Stomach (tissue), 9 donors: ENCODE measurements around the gene ZDHHC23. TPM values are rescaled to one million over a fixed set of nuclear protein-coding genes. Genes with fewer than 3 reads are reported as not detected.
A peak's percentile ranks its signal among the peaks of the same experiment; 100 is the strongest.

Source experiments
- DNase-seq, 2 donors: peaks; one replicate each; pipeline versions ENCODE4 v3.0.0 to v3.0.0-alpha.2; 2013 to 2019
- H3K27ac ChIP-seq, 5 donors: fragments of 200-600 bp in 4 of 5; sonication (generic) in 4 of 5; one replicate each; pipeline ENCODE4 v1.5.1; 2013 to 2019; ENCODE audit warnings: mild to moderate bottlenecking in 1 of 5, moderate library complexity in 1 of 5
- H3K27me3 ChIP-seq, 3 donors: fragments of 200-600 bp; sonication (generic); one replicate each; pipeline ENCODE4 v1.5.1; 2017 to 2019; ENCODE audit warnings: mixed run types in 1 of 3
- H3K36me3 ChIP-seq, 4 donors: fragments of 200-600 bp; sonication (generic); 1 replicate in 3 of 4; 2 replicates in 1 of 4; pipeline ENCODE4 v1.5.1; 2016 to 2019
- H3K4me1 ChIP-seq, 4 donors: fragments of 200-600 bp; sonication (generic); one replicate each; pipeline ENCODE4 v1.5.1; 2016 to 2019
- H3K4me3 ChIP-seq, 4 donors: fragments of 200-600 bp; sonication (generic) in 3 of 4; one replicate each; pipeline ENCODE4 v1.5.1; 2016 to 2019; ENCODE audit warnings: mild to moderate bottlenecking in 1 of 4
- H3K9me3 ChIP-seq, 4 donors: fragments of 200-600 bp; sonication (generic); one replicate each; pipeline ENCODE4 v1.5.1; 2016 to 2019
- EP300 ChIP-seq: sonication (generic); formaldehyde crosslinking; IDR thresholded peaks from one replicate; pipeline ENCODE4 v1.6.1; 2017; ENCODE audit warnings: antibody characterized with exemption
- POLR2A ChIP-seq, 4 donors: fragments of 450-650 bp; IDR thresholded peaks; one replicate each; pipeline ENCODE4 v1.6.1; 2016; ENCODE audit warnings: antibody characterized with exemption in 4 of 4, control low read depth in 2 of 4, mild to moderate bottlenecking in 1 of 4, moderate library complexity in 1 of 4
- POLR2AphosphoS5 ChIP-seq, 3 donors: sonication (generic); formaldehyde crosslinking; IDR thresholded peaks; one replicate each; pipeline ENCODE4 v1.6.1; 2016; ENCODE audit warnings: antibody characterized with exemption in 3 of 3
- WGBS, 5 donors: extraction: QIAGEN DNeasy Blood & Tissue Kit in 3 of 5; methylation state at CpG; one replicate each; pipeline versions ENCODE4 v1.1.5 to v1.1.7; 2013 to 2018; 5-methylcytosine and 5-hydroxymethylcytosine counted together
- intact Hi-C: fragments of 100-400 bp; cut with DNase I; formaldehyde crosslinking; loops from one replicate; pipeline ENCODE4 v1.15.1; 2023; ENCODE audit warnings: low total_unique reads
- polyA plus RNA-seq, 3 donors: library from polyadenylated mRNA; stranded (reverse); fragments of 200-250 nt; gene quantifications; one replicate each; pipeline ENCODE4 v1.2.3, GENCODE V29; 2013
- total RNA-seq, 5 donors: library from RNA; depleted of rRNA; stranded (reverse); fragments of >200 nt; gene quantifications; one replicate each; pipeline versions ENCODE4 v1.1.0 to v1.2.3, GENCODE V29; 2014 to 2016
- TF ChIP-seq, protein P1 (sequence below), 7 experiments: fragments of 450-650 bp in 4 of 7; fragments of 200-600 bp in 3 of 7; sonication (generic) in 3 of 7; IDR thresholded peaks; one replicate each; pipeline ENCODE4 v1.5.1; 2016 to 2019; ENCODE audit warnings: antibody characterized with exemption in 7 of 7, control low read depth in 2 of 7, mild to moderate bottlenecking in 1 of 7
- donor health status: healthy with polysubstance abuse.
- donor health status: Bipolar disorder and iron deficiency.
- donor health status: healthy.

The ZDHHC23 gene
- total and polyA plus RNA-seq, 8 donors = 1.7 to 93.9 (median 12.5) TPM

DNA sequence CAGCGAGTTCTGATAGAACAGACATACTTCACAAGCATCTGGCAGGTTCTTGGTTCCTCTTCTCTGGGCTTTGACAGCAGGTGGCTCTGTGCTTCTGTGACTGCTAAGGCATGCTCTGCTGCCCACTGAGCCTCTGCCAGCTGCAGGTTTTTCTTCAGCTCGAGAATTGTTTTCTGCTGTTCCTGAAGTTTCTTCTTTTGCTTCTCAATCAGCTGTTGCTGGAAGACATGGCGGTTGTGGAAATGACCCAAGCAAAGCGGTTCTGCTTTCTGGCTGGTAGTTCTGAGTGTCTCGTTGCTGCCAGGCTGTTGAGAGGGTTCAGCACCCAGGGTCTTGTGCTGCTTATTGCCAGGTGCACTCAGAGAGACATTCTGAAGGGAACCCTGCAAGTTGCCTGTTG, 57.7 kb downstream of the ZDHHC23 start:
- 86 to 96% (median 95%) methylated on average over 5 of the region's 5 CpGs for WGBS, 5 donors
- H3K4me3 ChIP-seq = no peak overlapping the region
- H3K36me3 ChIP-seq = peaks cover 0 to 57% (median 43%) of the 10 kb centered on the region in 4 donors
- TF ChIP-seq, protein P1, sequence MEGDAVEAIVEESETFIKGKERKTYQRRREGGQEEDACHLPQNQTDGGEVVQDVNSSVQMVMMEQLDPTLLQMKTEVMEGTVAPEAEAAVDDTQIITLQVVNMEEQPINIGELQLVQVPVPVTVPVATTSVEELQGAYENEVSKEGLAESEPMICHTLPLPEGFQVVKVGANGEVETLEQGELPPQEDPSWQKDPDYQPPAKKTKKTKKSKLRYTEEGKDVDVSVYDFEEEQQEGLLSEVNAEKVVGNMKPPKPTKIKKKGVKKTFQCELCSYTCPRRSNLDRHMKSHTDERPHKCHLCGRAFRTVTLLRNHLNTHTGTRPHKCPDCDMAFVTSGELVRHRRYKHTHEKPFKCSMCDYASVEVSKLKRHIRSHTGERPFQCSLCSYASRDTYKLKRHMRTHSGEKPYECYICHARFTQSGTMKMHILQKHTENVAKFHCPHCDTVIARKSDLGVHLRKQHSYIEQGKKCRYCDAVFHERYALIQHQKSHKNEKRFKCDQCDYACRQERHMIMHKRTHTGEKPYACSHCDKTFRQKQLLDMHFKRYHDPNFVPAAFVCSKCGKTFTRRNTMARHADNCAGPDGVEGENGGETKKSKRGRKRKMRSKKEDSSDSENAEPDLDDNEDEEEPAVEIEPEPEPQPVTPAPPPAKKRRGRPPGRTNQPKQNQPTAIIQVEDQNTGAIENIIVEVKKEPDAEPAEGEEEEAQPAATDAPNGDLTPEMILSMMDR (IDR thresholded peaks at IDR 0.05) = no peak
- TF ChIP-seq EP300 = no peak
- TF ChIP-seq POLR2AphosphoS5 (IDR thresholded peaks at IDR 0.05) = no peak
- TF ChIP-seq POLR2A (IDR thresholded peaks at IDR 0.05) = no peak
- H3K27ac ChIP-seq = no peak overlapping the region
- intact Hi-C loops = no loop called here
- H3K27me3 ChIP-seq = no peaks in the 10 kb centered on the region
- DNase-seq = peak in 1 of 2 donors; percentile 31
- no peaks in the 10 kb centered on the region for H3K4me1 ChIP-seq
- H3K9me3 ChIP-seq = peaks cover 0 to 9% (median 3%) of the 10 kb centered on the region in 4 donors

DNA sequence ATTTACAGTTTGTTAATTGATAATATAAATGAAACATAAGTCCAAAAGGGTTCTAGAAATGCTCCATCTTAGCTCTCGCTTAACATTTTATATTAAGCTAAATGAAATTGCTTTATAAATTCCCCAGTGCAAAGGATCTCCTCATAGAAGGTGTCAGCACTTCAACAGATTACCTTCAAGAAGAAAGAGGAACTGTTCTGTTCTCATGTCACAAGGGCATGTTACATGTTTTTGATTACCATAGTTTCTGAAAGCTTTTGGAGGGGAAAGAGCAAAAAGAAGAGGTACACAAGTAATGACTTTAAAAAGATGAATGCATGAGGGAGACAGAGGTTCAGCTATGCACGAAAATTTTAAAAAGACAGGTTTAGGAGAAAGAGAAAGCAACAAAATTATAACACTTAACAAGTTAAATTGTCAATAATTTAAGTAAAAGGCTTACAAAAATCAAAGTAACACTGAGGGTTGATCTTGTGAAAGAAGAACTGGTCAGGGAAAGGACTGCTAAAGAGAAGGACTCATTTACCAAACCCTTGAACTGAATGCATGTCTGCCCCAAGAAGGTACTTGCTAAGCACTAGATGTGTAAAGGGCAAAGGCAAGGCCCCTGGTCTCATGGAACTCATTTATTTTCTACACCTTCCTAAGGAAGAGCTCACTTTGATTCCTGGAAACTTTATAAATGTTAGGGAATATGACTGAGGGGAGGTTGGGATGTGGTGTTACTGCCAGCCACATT, 63.4 kb downstream of the ZDHHC23 start:
- TF ChIP-seq EP300 (no peak), POLR2A (IDR thresholded peaks at IDR 0.05) (no peak), POLR2AphosphoS5 (IDR thresholded peaks at IDR 0.05) (no peak)
- TF ChIP-seq, protein P1 (IDR thresholded peaks at IDR 0.05) = no peak
- DNase-seq = no peak
- H3K27ac ChIP-seq = no peak overlapping the region
- no peaks in the 10 kb centered on the region for H3K4me1 ChIP-seq
- H3K36me3 ChIP-seq = peaks cover 0 to 18% (median 9%) of the 10 kb centered on the region in 4 donors
- no peaks in the 10 kb centered on the region for H3K9me3 ChIP-seq
- no peak overlapping the region for H3K4me3 ChIP-seq
- 88 to 97% (median 91%) methylated on average over 2 of the region's 2 CpGs for WGBS, 5 donors
- intact Hi-C loops = no loop called here
- no peaks in the 10 kb centered on the region for H3K27me3 ChIP-seq

Other genes with a start within 250 kb of the ZDHHC23 start
- 100 to 1,000 TPM in 2 of 5 donors, 10 to 100 TPM in 3; 15.1 to 159 (median 45.1) TPM for gene NAA50, start 201.8 kb upstream of the ZDHHC23 start, total RNA-seq
- 10 to 100 TPM; 22.4 to 38.0 (median 36.8) TPM for gene NAA50, start 201.8 kb upstream of the ZDHHC23 start, polyA plus RNA-seq
- gene ATP6V1A, start 201.0 kb upstream of the ZDHHC23 start, total RNA-seq = 10 to 100 TPM in 4 of 5 donors, 1 to 10 TPM in 1; 4.3 to 75.6 (median 34.2) TPM
- gene ATP6V1A, start 201.0 kb upstream of the ZDHHC23 start, polyA plus RNA-seq = 10 to 100 TPM; 11.6 to 13.3 (median 12.7) TPM
- gene GRAMD1C, start 109.2 kb upstream of the ZDHHC23 start, total RNA-seq = 1 to 10 TPM in 4 of 5 donors, under 1 TPM in 1; 0.58 to 9.4 (median 2.7) TPM
- gene GRAMD1C, start 109.2 kb upstream of the ZDHHC23 start, polyA plus RNA-seq = 10 to 100 TPM in 1 of 3 donors, 1 to 10 TPM in 2; 3.9 to 10.1 (median 9.3) TPM
- 10 to 100 TPM in 1 of 5 donors, 1 to 10 TPM in 4; 2.6 to 21.0 (median 6.6) TPM for gene CCDC191, start 108.5 kb downstream of the ZDHHC23 start, total RNA-seq
- 1 to 10 TPM; 1.4 to 3.2 (median 2.3) TPM for gene CCDC191, start 108.5 kb downstream of the ZDHHC23 start, polyA plus RNA-seq
- 10 to 100 TPM; 13.0 to 61.3 (median 29.0) TPM for gene QTRT2, start 108.7 kb downstream of the ZDHHC23 start, total RNA-seq
- gene QTRT2, start 108.7 kb downstream of the ZDHHC23 start, polyA plus RNA-seq = 1 to 10 TPM; 4.8 to 8.6 (median 5.2) TPM
- not detected for gene DRD3, start 231.0 kb downstream of the ZDHHC23 start, total RNA-seq
- gene DRD3, start 231.0 kb downstream of the ZDHHC23 start, polyA plus RNA-seq = not detected